Frontal cortex (tissue), 4 donors: ENCODE results near the gene ARSI. TPM values are rescaled to one million over a fixed set of nuclear protein-coding genes. Genes with fewer than 3 reads are reported as not detected.
"Not testable (repeated sequence)": the region's sequence is repeated elsewhere in the genome, so short reads cannot be mapped to it uniquely, and the experiment has no call there.

ENCODE experiments used
- DNase-seq, 2 donors: peaks; one replicate each; pipeline ENCODE4 v3.0.0; 2012; ENCODE audit warnings: low spot score in 2 of 2
- FAIRE-seq: peaks from 2 replicates; lab custom pipeline; 2012; peaks lifted over from hg19 to GRCh38; lab: Jason Lieb, UNC
- total RNA-seq: library from RNA; depleted of rRNA; stranded (reverse); fragments of >200 nt; gene quantifications from one replicate; pipeline ENCODE4 v1.2.3, GENCODE V29; 2014
- donor health status: control.
- donor health status: control.
- donor health status: control.

The ARSI gene
- total RNA-seq, 1 donor from 2014 or later: 0.41 TPM

DNA sequence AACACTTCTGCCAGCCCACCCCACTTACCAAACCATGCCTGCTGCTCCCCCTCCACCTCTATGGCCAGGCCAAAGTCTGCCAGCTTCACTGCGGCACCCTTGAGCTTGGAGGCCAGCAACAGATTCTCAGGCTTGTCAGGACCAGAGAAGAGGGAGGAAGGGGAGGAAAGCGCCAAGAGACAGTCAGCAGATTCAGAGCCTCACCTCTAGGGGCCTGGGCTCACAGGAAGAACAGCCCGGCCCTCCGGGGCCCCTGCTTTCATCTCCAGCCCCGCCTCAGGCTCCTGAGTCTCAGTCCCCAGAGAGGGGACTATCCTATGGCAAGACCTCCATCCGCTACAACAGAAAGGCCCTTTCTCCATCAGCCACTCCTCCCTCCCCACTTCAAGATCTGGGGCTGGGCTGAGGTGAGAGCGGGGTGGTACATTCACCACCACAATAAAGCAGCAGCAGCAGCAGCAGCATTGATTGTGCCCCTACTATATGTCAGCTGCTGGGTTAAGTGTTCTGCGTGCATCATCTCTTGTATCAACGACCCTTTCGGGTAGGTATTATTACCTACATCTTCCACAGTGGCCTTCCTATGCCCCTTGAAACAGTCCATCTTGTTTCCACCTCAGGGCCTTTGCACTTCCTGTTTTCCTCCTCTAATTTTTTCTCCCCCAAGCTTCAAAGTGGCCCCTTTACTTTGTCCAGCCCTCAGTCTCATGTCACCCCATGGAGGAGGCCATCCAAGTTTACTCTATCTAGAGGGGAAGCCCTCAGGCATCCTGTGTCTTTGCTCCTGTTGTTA is 49.1 kb downstream of the ARSI start:
- FAIRE-seq: no peak
- no peak for DNase-seq

DNA sequence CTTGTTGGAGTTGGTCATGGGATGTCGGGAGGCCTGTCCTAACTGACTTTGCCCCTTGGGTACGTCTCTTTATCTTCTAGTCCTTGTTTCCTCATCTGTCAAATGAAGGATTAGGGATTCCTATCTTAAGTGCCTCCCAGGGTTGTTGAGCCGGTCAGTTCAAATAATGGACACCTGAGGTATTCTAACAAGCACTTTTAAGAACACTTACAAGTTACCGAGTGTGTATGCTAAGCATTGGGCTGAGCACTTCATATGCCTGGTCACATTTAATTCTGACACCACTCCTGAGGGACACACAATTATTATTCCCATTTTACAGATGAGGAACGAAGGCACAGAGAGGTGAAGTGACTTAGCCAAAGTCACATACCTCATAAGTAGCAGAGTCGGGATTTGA is 50.2 kb downstream of the ARSI start:
- DNase-seq (no peak), FAIRE-seq (no peak)

DNA sequence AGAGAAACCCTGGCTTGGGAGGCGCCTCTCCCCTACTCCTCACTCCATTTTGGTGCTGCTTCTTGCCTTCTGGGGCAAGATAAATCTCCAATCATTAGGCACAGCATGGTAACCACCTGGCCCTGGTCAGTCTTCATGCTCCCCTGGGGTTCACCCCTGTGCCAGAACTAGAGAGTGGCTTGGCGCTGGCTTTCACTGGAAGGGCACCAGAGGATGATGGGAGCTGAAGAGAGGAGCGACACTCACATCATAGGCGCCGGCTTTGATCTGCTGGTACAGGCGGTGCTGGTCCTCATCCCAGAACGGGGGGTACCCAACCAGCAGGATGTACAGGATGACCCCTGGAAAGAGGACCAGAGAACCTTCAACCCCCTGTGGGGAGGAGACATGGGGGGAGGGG is 51.2 kb downstream of the ARSI start:
- no peak for DNase-seq
- FAIRE-seq: no peak

DNA sequence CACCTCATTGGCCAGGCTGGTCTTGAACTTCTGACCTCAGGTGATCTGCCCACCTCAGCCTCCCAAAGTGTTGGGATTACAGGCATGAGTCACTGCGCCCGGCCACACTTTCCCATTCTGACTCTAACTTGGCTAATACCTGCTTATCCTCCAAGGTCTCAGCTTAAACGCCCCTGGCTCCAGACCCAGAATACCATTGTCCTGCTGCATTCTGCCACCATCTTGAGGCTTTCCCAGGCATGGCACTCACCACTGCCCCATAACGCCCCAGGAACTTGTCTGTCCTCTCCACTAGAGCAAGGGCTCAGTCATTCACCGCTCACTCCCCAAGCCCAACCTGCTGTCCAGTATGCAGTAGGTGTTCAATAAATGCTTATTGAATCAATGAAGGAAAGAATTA is 53.0 kb downstream of the ARSI start:
- FAIRE-seq (no peak), DNase-seq (no peak)

DNA sequence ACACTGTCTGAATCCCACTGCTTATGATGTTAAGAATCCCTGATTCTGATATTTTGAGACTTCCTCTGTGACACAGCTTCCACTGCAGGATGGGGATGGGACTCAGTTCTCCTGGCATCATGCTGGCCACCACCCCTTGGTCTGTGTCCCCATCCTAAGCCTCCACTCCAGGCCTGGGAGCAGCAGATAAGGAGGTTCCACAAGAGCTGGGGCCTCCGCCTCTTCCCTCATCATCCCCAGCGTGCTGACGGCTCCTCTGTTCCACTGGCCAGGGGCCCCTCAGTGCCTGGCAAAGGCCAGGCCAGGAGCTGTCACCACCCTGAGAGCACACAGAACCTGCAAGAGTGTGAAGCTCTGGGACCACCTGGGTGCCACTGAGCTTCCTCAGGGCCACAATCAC is 53.8 kb downstream of the ARSI start:
- no peak for FAIRE-seq

DNA sequence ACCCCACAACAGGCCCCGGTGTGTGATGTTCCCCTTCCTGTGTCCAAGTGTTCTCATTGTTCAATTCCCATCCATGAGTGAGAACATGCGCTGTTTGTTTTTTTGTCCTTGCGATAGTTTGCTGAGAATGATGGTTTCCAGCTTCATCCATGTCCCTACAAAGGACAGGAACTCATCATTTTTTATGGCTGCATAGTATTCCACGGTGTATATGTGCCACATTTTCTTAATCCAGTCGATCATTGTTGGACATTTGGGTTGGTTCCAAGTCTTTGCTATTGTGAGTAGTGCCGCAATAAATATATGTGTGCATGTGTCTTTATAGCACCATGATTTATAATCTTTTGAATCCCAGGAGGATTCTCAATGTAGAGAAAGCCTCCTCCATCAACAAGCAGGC is 54.2 kb downstream of the ARSI start:
- not testable (repeated sequence) for DNase-seq, FAIRE-seq

More for the DNA sequence above, 53.8 kb downstream of the ARSI start:
- no peak for DNase-seq

DNA sequence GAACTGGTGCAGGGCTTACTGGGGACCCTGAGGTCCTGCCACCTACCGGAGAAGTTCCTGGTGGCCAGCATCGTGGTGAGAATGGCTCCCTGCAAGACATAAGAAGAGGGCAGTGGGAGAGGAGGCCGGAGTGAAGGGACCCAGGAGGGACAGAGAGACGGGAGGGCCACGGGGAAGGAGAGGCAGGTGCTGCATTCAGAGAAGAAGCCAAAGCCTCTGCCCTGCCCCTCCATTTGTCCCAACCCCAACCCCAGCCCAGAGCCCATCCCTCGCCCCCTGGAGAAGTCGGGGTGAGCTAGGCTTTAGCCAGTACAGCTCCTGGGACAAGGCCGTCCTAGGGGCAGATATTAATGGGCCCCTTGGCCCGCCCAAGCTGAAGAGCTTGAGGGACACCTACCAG is 55.0 kb downstream of the ARSI start:
- no peak for FAIRE-seq
- no peak for DNase-seq

DNA sequence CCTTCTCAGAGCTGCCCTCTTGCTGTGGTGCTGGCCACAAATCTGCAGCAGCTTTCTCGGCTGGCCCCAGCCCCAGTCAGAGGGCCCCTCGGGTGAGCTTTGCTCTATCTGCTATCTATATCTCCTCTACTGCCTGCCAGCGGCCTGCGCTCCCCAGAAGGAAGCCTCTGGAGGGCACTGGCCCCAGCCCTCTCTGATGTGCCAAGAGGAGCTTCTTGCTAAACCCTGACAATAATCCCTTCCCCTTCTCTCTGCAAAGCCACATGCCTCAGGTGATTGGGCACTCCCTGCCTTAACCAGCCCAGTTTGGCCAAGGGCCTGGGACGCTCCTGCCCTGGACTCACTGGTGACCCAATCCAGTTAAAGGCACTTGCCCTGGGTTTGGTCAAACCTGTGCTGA is 55.9 kb downstream of the ARSI start:
- FAIRE-seq: no peak
- DNase-seq: no peak

DNA sequence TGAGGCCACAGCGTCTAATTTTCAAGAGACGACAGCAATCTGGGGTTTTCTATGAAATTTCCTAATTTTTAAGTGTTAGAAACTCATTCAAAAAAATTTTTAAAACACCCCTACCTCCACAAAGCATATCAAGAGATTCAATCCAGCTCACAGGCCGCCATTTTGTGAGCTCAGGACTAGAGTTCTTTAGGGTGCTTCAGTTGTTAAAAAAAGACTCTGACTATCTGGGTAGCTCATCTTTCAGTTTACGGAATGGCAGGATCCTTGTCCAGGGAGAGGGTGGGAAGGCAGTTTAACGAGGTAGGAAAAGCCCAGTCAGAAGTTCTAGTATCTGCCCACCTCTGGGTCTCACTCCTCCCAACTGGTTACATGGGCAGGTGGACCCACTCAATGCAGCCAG is 56.3 kb downstream of the ARSI start:
- FAIRE-seq (no peak), DNase-seq (no peak)

Other genes starting within 250 kb of the ARSI start
- gene CSF1R, start 216.4 kb downstream of the ARSI start, total RNA-seq: 5.3 TPM
- 12.2 TPM for gene PDGFRB, start 147.1 kb downstream of the ARSI start, total RNA-seq
- not detected for gene CDX1, start 136.1 kb downstream of the ARSI start, total RNA-seq
- gene SLC6A7, start 112.8 kb downstream of the ARSI start, total RNA-seq: 2.9 TPM
- gene CAMK2A, start 13.1 kb downstream of the ARSI start, total RNA-seq: 16.7 TPM
- gene TCOF1, start 54.8 kb upstream of the ARSI start, total RNA-seq: 9.4 TPM
- 3.3 TPM for gene CD74, start 110.0 kb upstream of the ARSI start, total RNA-seq
- gene RPS14, start 146.8 kb upstream of the ARSI start, total RNA-seq: 3,224 TPM
- gene NDST1, start 205.2 kb upstream of the ARSI start, total RNA-seq: 16.3 TPM